Fibroblast of pulmonary artery (primary cell): Measurements from ENCODE around the gene CHSY1.

Experiments
- DNase-seq: peaks from one replicate; pipeline ENCODE4 v3.0.0-alpha.2; 2010; ENCODE audit warnings: low read depth
- H3K4me3 ChIP-seq: replicated peaks from 2 replicates; pipeline ENCODE4 v1.5.1; 2011; ENCODE audit warnings: low read depth, mild to moderate bottlenecking, control low read depth, low read length, moderate library complexity
- TF ChIP-seq, protein P1 (sequence below): IDR thresholded peaks from 2 replicates; pipeline ENCODE4 v1.5.1; 2011; ENCODE audit warnings: mild to moderate bottlenecking, control low read depth, low read length, inconsistent platforms; ENCODE audit errors: missing control alignments

CHSY1 gene

DNA sequence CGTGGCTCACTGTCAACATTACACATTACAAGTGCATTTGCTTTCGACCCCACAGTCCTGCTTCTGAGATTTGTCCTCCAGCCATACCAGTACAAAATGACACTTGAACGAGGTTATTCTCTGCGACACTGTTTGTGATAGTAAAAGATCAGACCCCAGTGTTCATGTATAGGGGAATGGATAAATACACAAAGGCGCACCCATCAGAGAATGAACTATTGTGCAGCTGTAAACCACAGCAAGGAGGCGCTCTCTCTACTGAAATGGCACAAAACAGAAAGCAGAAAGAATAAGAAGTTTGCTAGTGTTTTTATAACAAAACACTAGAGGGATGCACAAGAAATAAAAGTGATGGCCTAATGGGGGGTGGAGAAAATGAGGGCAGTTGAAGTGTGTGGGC, 4.9 kb upstream of the CHSY1 start:
- TF ChIP-seq, protein P1, sequence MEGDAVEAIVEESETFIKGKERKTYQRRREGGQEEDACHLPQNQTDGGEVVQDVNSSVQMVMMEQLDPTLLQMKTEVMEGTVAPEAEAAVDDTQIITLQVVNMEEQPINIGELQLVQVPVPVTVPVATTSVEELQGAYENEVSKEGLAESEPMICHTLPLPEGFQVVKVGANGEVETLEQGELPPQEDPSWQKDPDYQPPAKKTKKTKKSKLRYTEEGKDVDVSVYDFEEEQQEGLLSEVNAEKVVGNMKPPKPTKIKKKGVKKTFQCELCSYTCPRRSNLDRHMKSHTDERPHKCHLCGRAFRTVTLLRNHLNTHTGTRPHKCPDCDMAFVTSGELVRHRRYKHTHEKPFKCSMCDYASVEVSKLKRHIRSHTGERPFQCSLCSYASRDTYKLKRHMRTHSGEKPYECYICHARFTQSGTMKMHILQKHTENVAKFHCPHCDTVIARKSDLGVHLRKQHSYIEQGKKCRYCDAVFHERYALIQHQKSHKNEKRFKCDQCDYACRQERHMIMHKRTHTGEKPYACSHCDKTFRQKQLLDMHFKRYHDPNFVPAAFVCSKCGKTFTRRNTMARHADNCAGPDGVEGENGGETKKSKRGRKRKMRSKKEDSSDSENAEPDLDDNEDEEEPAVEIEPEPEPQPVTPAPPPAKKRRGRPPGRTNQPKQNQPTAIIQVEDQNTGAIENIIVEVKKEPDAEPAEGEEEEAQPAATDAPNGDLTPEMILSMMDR: peak; percentile 28
- H3K4me3 ChIP-seq: no peak overlapping the region
- no peak for DNase-seq

DNA sequence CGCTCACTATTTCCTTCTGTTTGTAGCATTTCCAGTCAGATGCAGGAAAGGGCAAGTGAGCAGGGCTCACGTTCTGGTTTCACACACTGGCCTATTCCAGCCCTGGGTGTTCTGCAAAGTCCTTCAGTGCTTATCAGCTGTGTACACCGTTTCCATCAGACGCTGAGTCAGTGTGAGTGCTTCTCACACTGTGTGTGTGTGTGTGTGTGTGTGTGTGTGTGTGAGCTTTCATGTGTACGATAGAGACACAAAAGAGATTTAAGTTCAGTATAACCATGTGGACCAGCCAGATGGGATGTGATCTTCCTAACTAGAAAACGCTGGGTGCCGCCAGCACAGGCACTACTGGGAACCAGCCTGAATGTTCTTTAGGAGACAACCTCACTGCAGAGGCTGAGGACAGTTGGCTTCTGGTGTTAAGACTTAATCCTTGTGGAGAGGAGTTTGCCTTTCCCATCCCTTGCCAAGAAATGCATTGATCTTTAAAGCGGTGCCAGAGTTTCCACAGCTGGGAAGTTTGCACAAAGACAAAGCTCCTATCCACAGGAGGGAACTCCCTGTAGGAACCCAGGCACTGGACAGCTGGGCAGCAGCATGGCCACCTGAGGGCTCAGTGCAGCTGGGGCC, 3.9 kb upstream of the CHSY1 start:
- TF ChIP-seq, protein P1: no peak
- peak; percentile 90 for DNase-seq
- H3K4me3 ChIP-seq: no peak overlapping the region

DNA sequence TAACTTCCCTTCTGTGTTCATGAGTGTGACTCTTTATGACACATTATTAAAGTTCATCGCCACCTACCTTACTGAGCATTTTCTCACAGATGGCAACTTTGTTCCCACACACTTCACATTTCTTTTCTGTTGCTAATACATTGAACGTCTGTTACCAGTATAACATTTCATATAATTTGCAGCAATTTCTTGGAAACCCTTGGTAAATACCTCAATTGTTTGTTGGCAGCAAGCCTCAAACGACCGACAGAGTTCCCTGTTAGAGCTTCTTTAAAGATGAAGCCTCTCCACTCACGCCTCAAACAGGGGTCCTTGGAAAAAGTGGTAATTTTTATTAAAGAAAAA, 3.2 kb upstream of the CHSY1 start:
- TF ChIP-seq, protein P1: no peak
- no peak for DNase-seq
- no peak overlapping the region for H3K4me3 ChIP-seq

DNA sequence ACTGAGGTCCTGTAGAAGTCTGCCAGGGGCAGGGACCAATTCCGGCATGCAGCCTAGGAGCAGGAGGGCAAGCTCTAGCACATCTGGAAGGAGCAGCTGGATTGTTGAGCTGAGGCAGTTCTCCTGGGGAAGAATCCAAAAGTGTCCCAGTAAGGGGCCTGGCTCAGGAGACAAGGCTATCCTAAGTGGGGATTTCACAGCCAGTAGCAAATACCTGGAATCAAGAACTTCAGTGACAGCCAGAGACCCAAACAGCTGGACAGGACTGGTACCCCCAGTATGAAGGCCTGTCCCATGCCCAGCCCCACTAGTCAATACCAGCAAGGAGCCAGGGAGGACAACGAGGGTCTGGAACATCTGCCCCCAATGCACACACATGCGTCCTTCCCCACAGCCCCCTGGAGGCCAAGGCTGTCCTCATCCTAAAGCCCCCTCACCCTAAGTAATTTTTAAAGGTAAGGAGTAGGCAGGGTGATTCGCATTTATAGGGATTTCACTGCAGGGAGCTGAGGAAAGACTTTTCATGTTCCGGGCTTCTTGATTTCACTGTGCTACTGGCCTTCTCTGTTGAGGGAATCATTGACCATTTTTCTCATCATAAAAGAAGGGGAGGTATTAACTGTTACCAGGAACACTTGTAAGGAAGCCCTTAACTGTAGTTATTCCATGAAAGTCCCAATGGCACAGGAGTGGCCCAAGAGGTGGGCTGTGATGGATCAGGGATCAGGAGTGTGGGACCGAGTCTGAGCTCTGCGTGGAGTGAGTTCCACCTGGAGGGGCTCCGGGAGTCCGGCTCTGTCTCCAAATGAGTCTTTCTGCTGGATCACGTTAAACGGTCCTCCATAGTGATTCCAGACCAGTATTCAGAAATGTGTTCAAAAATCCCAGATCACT, 2.6 kb upstream of the CHSY1 start:
- H3K4me3 ChIP-seq: no peak overlapping the region
- TF ChIP-seq, protein P1: no peak
- DNase-seq: no peak

DNA sequence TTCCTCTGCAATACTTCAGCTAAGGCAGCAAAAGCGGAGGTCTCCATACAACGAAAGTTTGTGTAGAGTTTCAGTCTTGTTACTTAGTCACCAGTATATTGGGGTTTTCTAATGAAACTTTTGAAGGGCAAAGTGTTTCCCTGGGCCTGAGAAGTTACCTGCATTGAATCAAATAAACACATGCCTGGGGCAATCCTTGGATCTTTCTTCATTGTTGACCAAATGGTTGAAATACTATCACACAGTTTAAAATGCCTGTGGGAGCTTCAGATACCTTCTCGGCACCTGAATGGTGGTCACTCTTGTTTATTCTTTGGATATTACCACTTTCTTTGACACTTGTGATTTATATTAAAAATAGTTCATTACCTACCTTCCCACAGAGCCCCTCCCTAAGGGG, 988 bp upstream of the CHSY1 start:
- no peak for DNase-seq
- peak overlapping the region; percentile 91 for H3K4me3 ChIP-seq
- TF ChIP-seq, protein P1: no peak

DNA sequence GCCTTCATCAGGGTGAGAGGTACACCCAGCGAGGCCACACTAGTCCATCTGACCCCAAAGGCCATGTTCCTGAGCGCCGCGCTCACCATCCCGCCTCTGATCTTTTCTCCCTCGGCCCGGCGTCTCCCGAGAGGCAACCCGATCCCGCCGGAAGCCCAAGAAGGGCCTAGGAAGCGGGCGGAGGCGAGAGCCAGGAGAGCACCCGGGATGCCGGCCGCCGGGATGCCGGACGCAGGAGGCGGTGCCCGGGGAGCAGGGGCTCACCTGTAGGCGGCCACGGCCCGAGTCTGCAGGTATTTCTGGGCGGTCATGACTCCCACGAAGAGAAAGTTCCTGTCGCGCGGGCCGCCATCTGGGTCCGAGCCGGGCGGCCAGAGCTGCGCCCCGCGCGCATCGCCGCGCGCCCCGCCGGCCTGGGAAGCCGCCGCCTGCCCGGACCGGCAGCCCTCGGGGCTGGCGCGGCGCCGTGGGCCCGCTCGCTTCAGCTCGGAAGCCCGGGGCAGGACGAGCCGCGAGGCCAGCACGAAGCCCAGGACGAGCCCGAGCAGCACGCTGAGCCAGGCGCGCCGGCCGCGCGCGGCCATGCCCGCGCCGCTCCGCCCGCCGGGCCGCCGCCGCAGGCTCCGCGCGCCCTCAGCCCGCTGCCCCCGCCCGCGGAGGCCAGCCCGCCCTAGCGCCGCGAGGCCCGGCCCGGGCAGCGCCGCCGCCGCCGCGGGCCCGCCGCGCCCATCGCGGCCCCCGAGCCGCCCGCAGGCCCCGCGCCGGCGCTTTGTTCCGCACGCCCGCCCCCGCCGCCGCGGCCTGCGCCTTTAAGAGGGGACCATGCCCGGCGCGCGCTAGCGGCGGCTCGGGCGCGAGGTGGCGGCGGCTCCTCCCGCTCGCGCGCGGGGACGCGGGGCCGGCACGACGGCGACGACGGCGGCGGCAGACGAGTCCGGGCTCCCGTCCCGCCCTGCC, 697 bp downstream of the CHSY1 start:
- H3K4me3 ChIP-seq: peak overlapping the region; percentile 91
- TF ChIP-seq, protein P1: no peak
- DNase-seq: no peak
